Bronchial epithelial cell (primary cell): ENCODE data around the gene GLRX. TPM values are rescaled to one million over a fixed set of nuclear protein-coding genes. Genes with fewer than 3 reads are reported as not detected.

ENCODE experiments used
- DNase-seq: peaks from one replicate; pipeline ENCODE4 v3.0.0-alpha.2; 2010; ENCODE audit warnings: low read depth
- FAIRE-seq: peaks from 2 replicates; lab custom pipeline; 2011; peaks lifted over from hg19 to GRCh38; lab: Jason Lieb, UNC
- H3K27me3 ChIP-seq: 2 replicates; pipeline ENCODE4 v1.5.1; 2011; ENCODE audit warnings: low read length; ENCODE audit not compliant: control insufficient read depth, insufficient read depth
- H3K36me3 ChIP-seq: 2 replicates; pipeline ENCODE4 v1.5.1; 2011; ENCODE audit warnings: low read length; ENCODE audit not compliant: control insufficient read depth, insufficient read depth
- H3K4me3 ChIP-seq: 2 replicates; pipeline ENCODE4 v1.5.1; 2011; ENCODE audit warnings: mild to moderate bottlenecking, low read depth, low read length, control low read depth
- CTCF ChIP-seq: IDR thresholded peaks from 2 replicates; pipeline ENCODE4 v1.5.1; 2011; ENCODE audit warnings: mild to moderate bottlenecking, moderate library complexity, low read length, control low read depth, inconsistent platforms; ENCODE audit not compliant: insufficient read depth, severe bottlenecking
- total RNA-seq: library from RNA; depleted of rRNA; stranded (reverse); fragments of >200 nt; gene quantifications from 2 replicates; pipeline ENCODE4 v1.2.1, GENCODE V29; 2014

GLRX gene
- total RNA-seq, 1 donor from 2014 or later, result 8.7 TPM

- Histone ChIP-seq H3K4me3 (no peak overlapping the region), H3K27me3 (no peaks in the 10 kb centered on the region), H3K36me3 (no peaks in the 10 kb centered on the region)
- FAIRE-seq (no peak), DNase-seq (no peak)
- no peak for TF ChIP-seq CTCF
Observed at GRCh38 chr5:95788493-95788892, 34.0 kb downstream of the GLRX start.

GRCh38 chr5:95786821-95787418 lies 35.6 kb downstream of the GLRX start:
- Histone ChIP-seq H3K27me3 (no peaks in the 10 kb centered on the region), H3K4me3 (no peak overlapping the region), H3K36me3 (no peaks in the 10 kb centered on the region)
- no peak for TF ChIP-seq CTCF
- DNase-seq (no peak), FAIRE-seq (no peak)

- no peak for FAIRE-seq
- DNase-seq, result no peak
- no peaks in the 10 kb centered on the region for H3K27me3 ChIP-seq
- no peak overlapping the region for H3K4me3 ChIP-seq
- H3K36me3 ChIP-seq, result no peaks in the 10 kb centered on the region
- TF ChIP-seq CTCF, result no peak
Observed at GRCh38 chr5:95784514-95785302, 37.8 kb downstream of the GLRX start.

- no peak for DNase-seq
- no peak overlapping the region for H3K4me3 ChIP-seq
- H3K27me3 ChIP-seq, result no peaks in the 10 kb centered on the region
- FAIRE-seq, result no peak
- H3K36me3 ChIP-seq, result no peaks in the 10 kb centered on the region
- no peak for TF ChIP-seq CTCF
Observed at GRCh38 chr5:95783661-95784060, 38.9 kb downstream of the GLRX start.

GRCh38 chr5:95782181-95782580 lies 40.3 kb downstream of the GLRX start:
- no peak for DNase-seq
- H3K4me3 ChIP-seq, result no peak overlapping the region
- no peak for TF ChIP-seq CTCF
- H3K36me3 ChIP-seq, result no peaks in the 10 kb centered on the region
- no peak for FAIRE-seq
- no peaks in the 10 kb centered on the region for H3K27me3 ChIP-seq

GRCh38 chr5:95781101-95781583 lies 41.4 kb downstream of the GLRX start:
- H3K27me3 ChIP-seq, result no peaks in the 10 kb centered on the region
- FAIRE-seq (no peak), DNase-seq (peak; percentile 70)
- TF ChIP-seq CTCF, result peak; percentile 89
- H3K4me3 ChIP-seq, result no peak overlapping the region
- H3K36me3 ChIP-seq, result no peaks in the 10 kb centered on the region
